Activated T-helper 2 cell treated with anti-CD3 and anti-CD28 coated beads, Interferon-gamma antibody, Interleukin-2, Interleukin-4, amounts not matched to agents 10 μg/mL and 5 μg/mL and 100 μg/mL, durations not matched to agents 14 hours and 24 hours and 36 hours (primary cell): ENCODE measurements around the gene GALNT1. TPM values are rescaled to one million over a fixed set of nuclear protein-coding genes. Genes with fewer than 3 reads are reported as not detected.

Source experiments
- DNase-seq: peaks from one replicate; pipeline ENCODE4 v3.0.0; 2021; ENCODE audit warnings: low spot score
- H3K27ac Mint-ChIP-seq: one replicate; pipeline ENCODE4 v1.8.0; 2021; ENCODE audit warnings: mixed read lengths
- H3K27me3 Mint-ChIP-seq: one replicate; pipeline ENCODE4 v1.8.0; 2021; ENCODE audit warnings: low read depth, mixed read lengths
- H3K36me3 Mint-ChIP-seq: one replicate; pipeline ENCODE4 v1.8.0; 2021; ENCODE audit warnings: low read depth, mixed read lengths
- H3K4me1 Mint-ChIP-seq: one replicate; pipeline ENCODE4 v1.8.0; 2021; ENCODE audit warnings: low read depth, mixed read lengths
- H3K4me3 Mint-ChIP-seq: one replicate; pipeline ENCODE4 v1.8.0; 2021; ENCODE audit warnings: low read depth, mild to moderate bottlenecking, moderate library complexity, mixed read lengths
- H3K9me3 Mint-ChIP-seq: one replicate; pipeline ENCODE4 v1.8.0; 2021; ENCODE audit warnings: mixed read lengths
- intact Hi-C: fragments of 100-400 bp; cut with micrococcal nuclease; formaldehyde crosslinking; loops from one replicate; pipeline ENCODE4 v1.15.1; 2023
- total RNA-seq: library from RNA; stranded (reverse); gene quantifications from 2 replicates; pipeline ENCODE4 v1.2.3, GENCODE V29; 2022

GALNT1 gene
- total RNA-seq, 1 donor from 2014 or later: 39.8 TPM

- H3K4me1 Mint-ChIP-seq: no peaks in the 10 kb centered on the region
- intact Hi-C loops: no loop called here
- no peaks in the 10 kb centered on the region for H3K9me3 Mint-ChIP-seq
- H3K4me3 Mint-ChIP-seq: no peak overlapping the region
- peaks cover 7% of the 10 kb centered on the region for H3K36me3 Mint-ChIP-seq
- no peaks in the 10 kb centered on the region for H3K27me3 Mint-ChIP-seq
- H3K27ac Mint-ChIP-seq: no peak overlapping the region
- DNase-seq: no peak
Measured at GRCh38 chr18:35695384-35695783, 113.8 kb downstream of the GALNT1 start.

GRCh38 chr18:35695803-35696202 is 114.3 kb downstream of the GALNT1 start:
- peaks cover 6% of the 10 kb centered on the region for H3K36me3 Mint-ChIP-seq
- no peaks in the 10 kb centered on the region for H3K4me1 Mint-ChIP-seq
- H3K4me3 Mint-ChIP-seq: no peak overlapping the region
- DNase-seq: no peak
- H3K27ac Mint-ChIP-seq: no peak overlapping the region
- H3K9me3 Mint-ChIP-seq: no peaks in the 10 kb centered on the region
- H3K27me3 Mint-ChIP-seq: no peaks in the 10 kb centered on the region
- intact Hi-C loops: no loop called here

- H3K27me3 Mint-ChIP-seq: no peaks in the 10 kb centered on the region
- H3K4me3 Mint-ChIP-seq: no peak overlapping the region
- no peak overlapping the region for H3K27ac Mint-ChIP-seq
- intact Hi-C loops: no loop called here
- DNase-seq: no peak
- H3K36me3 Mint-ChIP-seq: peaks cover 4% of the 10 kb centered on the region
- H3K4me1 Mint-ChIP-seq: no peaks in the 10 kb centered on the region
- H3K9me3 Mint-ChIP-seq: no peaks in the 10 kb centered on the region
Measured at GRCh38 chr18:35696307-35696706, 114.8 kb downstream of the GALNT1 start.

DNA sequence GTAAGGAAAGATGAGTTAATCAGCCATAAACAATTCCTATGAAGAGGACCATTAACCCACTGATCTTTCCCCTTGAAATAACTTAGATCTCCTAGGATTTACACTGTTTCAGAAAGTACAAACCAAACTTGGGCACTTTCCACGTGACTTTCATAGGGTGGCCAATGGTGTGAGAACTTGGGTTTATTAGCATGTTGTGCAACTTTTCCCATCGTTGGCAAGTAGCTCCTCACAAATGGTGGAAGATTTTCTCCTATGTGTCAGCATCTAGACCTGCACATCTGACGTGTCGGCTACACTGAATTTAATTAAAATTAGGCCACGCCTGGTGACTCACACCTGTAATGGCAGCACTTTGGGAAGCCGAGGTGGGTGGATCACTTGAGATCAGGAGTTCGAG is 116.3 kb downstream of the GALNT1 start:
- H3K36me3 Mint-ChIP-seq: peaks cover 11% of the 10 kb centered on the region
- no peak overlapping the region for H3K27ac Mint-ChIP-seq
- no peak overlapping the region for H3K4me3 Mint-ChIP-seq
- intact Hi-C loops: no loop called here
- no peaks in the 10 kb centered on the region for H3K4me1 Mint-ChIP-seq
- no peaks in the 10 kb centered on the region for H3K9me3 Mint-ChIP-seq
- DNase-seq: no peak
- no peaks in the 10 kb centered on the region for H3K27me3 Mint-ChIP-seq

GRCh38 chr18:35703043-35703688 is 121.6 kb downstream of the GALNT1 start:
- Mint-ChIP-seq H3K4me1 (no peaks in the 10 kb centered on the region), H3K27ac (no peak overlapping the region), H3K9me3 (no peaks in the 10 kb centered on the region), H3K27me3 (no peaks in the 10 kb centered on the region), H3K4me3 (no peak overlapping the region), H3K36me3 (peaks cover 14% of the 10 kb centered on the region)
- intact Hi-C loops: no loop called here
- DNase-seq: no peak

- no peaks in the 10 kb centered on the region for H3K9me3 Mint-ChIP-seq
- H3K36me3 Mint-ChIP-seq: peaks cover 21% of the 10 kb centered on the region
- H3K4me1 Mint-ChIP-seq: no peaks in the 10 kb centered on the region
- intact Hi-C loops: no loop called here
- H3K27me3 Mint-ChIP-seq: no peaks in the 10 kb centered on the region
- H3K27ac Mint-ChIP-seq: no peak overlapping the region
- H3K4me3 Mint-ChIP-seq: no peak overlapping the region
- DNase-seq: no peak
Measured at GRCh38 chr18:35705988-35706387, 124.4 kb downstream of the GALNT1 start.

- Mint-ChIP-seq H3K27me3 (no peaks in the 10 kb centered on the region), H3K4me3 (no peak overlapping the region), H3K9me3 (no peaks in the 10 kb centered on the region), H3K27ac (no peak overlapping the region), H3K4me1 (no peaks in the 10 kb centered on the region), H3K36me3 (peaks cover 22% of the 10 kb centered on the region)
- no peak for DNase-seq
- intact Hi-C loops: no loop called here
Measured at GRCh38 chr18:35707247-35707646, 125.7 kb downstream of the GALNT1 start.

- Mint-ChIP-seq H3K9me3 (no peaks in the 10 kb centered on the region), H3K4me1 (no peaks in the 10 kb centered on the region), H3K27ac (no peak overlapping the region), H3K27me3 (no peaks in the 10 kb centered on the region), H3K36me3 (peaks cover 22% of the 10 kb centered on the region), H3K4me3 (no peak overlapping the region)
- no peak for DNase-seq
- intact Hi-C loops: no loop called here
Measured at GRCh38 chr18:35707674-35708073, 126.1 kb downstream of the GALNT1 start.

DNA sequence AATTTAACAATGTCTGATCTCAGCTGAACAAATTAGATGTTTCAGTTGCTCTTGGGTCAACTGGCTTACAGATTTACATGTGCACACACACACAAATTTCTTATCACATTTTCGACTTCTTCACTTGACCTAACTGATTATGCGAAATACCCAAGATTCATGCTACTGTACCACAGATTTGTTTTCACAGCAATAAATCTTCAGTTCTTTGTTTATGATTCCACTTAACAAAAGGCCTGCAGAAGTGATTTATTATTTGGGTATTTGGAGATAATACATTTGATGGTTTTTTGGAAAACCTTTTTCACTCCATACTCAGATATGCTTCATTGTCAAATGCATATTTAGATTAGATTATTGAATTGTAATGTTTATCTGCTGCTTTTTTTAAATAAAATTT is 129.0 kb downstream of the GALNT1 start:
- H3K27ac Mint-ChIP-seq: no peak overlapping the region
- peaks cover 12% of the 10 kb centered on the region for H3K36me3 Mint-ChIP-seq
- H3K27me3 Mint-ChIP-seq: no peaks in the 10 kb centered on the region
- H3K9me3 Mint-ChIP-seq: no peaks in the 10 kb centered on the region
- no peak overlapping the region for H3K4me3 Mint-ChIP-seq
- intact Hi-C loops: no loop called here
- no peak for DNase-seq
- H3K4me1 Mint-ChIP-seq: no peaks in the 10 kb centered on the region

DNA sequence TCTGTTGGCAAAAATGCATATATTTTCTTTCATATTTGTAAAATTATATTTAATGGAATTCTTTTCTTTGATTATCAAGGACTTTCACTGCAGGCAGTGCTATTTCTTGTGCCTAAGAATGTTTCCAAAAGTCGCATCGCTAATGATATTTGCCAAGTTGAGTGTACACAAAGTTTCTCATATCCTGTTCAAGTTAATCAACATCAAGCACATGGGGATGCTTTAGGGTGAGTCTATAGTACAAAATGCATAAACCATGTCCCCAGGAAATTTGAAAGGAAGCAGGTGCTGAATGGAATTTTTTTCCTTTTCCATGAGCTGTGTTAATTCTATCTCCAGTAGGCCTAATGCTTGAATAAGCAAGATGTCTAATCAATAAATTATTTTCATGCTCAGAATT is 129.7 kb downstream of the GALNT1 start:
- H3K4me1 Mint-ChIP-seq: no peaks in the 10 kb centered on the region
- H3K4me3 Mint-ChIP-seq: no peak overlapping the region
- no peak overlapping the region for H3K27ac Mint-ChIP-seq
- no peak for DNase-seq
- no peaks in the 10 kb centered on the region for H3K27me3 Mint-ChIP-seq
- no peaks in the 10 kb centered on the region for H3K9me3 Mint-ChIP-seq
- peaks cover 12% of the 10 kb centered on the region for H3K36me3 Mint-ChIP-seq
- intact Hi-C loops: no loop called here

DNA sequence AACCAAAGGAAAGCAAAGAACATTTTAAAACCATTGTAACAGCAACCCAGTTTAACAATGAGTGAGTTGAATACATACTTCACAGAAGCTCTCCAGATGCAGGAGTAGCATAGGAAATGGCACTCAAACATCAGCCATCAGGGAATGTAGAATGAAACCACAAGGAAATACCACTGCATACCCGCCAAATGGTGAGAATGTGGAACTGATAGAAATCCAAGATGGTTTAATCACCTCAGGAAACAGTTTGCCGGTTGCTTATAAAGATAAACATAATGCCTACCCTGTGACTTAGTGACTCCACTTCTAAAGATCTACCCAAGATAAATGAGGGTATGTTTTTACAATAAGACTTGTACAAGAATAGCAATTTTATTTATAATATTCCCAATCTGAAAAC is 132.0 kb downstream of the GALNT1 start:
- Mint-ChIP-seq H3K9me3 (no peaks in the 10 kb centered on the region), H3K27me3 (peaks cover 2% of the 10 kb centered on the region), H3K27ac (no peak overlapping the region), H3K4me3 (no peak overlapping the region), H3K36me3 (peaks cover 12% of the 10 kb centered on the region), H3K4me1 (no peaks in the 10 kb centered on the region)
- no peak for DNase-seq
- intact Hi-C loops: no loop called here

DNA sequence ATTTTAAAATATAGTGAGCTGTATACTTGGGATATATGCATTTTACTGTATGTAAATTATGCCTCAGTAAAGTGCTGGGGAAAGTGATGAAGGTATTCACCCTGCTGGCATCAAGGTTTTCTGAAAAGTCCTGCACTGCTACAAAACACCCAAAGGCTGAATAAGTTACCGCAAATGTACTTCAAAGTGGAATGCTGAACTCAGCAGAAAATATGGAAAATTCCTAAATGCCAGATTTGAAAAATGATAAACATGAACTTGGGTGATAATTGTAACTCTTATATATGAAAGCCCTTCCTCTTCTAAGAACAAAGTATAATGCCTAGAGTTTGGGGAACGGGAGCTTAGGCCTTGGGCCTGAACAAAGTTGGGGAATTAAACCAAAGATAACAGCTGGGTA is 133.0 kb downstream of the GALNT1 start:
- Mint-ChIP-seq H3K27ac (no peak overlapping the region), H3K27me3 (peaks cover 2% of the 10 kb centered on the region), H3K4me3 (no peak overlapping the region), H3K4me1 (no peaks in the 10 kb centered on the region), H3K9me3 (no peaks in the 10 kb centered on the region), H3K36me3 (peaks cover 9% of the 10 kb centered on the region)
- DNase-seq: no peak
- intact Hi-C loops: no loop called here

- intact Hi-C loops: no loop called here
- Mint-ChIP-seq H3K27me3 (peaks cover 2% of the 10 kb centered on the region), H3K9me3 (no peaks in the 10 kb centered on the region), H3K36me3 (peaks cover 9% of the 10 kb centered on the region), H3K4me3 (no peak overlapping the region), H3K27ac (no peak overlapping the region), H3K4me1 (no peaks in the 10 kb centered on the region)
- DNase-seq: no peak
Measured at GRCh38 chr18:35715139-35715538, 133.6 kb downstream of the GALNT1 start.
